Epidermal melanocyte (primary cell): ENCODE measurements around the gene ATG7.

Experiments used
- DNase-seq: peaks from one replicate; pipeline ENCODE4 v3.0.0; 2011; ENCODE audit warnings: low spot score; ENCODE audit not compliant: insufficient read length

The ATG7 gene

GRCh38 chr3:11290743-11291680 lies 18.8 kb downstream of the ATG7 start:
- no peak for DNase-seq

DNA sequence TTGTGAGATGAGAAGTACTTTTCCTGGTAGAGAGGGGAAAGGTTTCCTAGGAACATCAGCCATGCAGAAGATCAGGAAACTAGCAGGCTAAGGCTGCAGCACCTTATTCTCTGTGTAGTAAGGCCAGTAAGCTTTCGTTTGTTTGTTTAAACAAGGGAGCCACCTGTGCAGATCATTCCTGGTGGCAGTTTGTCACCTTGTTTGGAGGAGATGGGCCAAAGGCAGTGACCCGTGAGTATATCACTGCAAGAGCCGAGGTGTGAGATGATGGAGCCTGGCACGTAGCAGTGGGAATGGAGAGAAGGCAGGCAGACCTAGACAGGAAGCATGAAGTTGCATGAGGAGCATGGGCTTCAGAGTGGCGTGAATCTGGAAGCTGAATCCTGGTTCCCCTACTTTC lies 19.6 kb downstream of the ATG7 start:
- no peak for DNase-seq

DNA sequence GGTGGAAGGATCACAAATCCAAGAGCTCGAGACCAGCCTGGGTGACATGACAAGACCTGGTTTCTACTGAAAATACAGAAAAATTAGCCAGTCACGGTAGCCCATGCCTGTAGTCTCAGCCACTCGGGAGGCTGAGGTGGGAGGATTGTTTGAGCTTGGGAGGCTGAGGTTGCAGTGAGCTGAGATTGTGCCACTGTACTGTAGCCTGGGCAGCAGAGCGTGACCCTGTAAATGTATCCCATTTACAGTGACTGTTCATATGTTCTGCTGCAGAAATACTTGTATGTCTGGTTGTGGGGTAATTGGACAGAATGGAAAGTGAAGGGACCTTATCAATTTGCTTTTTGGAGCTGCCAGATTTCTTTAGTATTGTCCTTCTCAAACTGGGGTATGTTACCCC lies 24.9 kb downstream of the ATG7 start:
- DNase-seq, result no peak

GRCh38 chr3:11300970-11301369 lies 28.8 kb downstream of the ATG7 start:
- DNase-seq, result no peak

DNA sequence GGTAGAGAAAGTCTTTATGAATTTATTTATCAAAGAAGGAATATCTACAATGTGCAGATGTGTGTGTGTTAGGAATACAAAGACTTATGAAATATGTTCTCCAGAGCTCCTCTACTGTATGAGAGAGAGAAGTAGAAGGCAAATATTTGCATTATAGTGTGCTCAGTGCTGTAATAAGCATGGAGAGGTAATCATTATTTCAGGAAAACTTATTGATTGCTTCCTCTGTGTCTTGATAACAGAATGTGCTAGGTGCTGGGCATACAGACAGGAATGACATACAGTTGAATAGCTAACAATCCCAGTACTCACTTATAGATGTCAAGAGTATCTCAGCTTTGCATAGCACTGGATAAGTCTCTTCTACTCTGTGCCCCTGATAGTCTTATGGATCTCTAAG lies 30.2 kb downstream of the ATG7 start:
- no peak for DNase-seq

DNA sequence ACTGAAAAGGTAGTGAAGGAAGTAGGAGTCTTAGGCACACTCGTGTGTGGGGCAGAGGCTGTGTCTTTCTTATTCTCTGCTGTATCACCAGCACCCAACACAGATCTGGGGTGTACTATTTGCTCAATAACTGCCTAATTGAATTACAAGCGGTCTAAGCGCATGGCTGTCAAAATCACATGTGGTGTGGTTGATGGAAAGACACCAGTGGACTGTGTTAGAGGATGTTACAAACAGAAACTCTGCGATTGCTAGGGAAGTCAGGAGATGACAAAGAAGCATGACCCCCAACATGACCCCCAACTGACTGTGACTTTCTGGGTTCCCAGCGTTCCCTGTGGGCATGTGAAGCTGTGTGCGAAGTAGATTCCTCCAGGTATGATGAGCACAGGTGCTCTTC lies 32.0 kb downstream of the ATG7 start:
- DNase-seq, result no peak

GRCh38 chr3:11305509-11305908 lies 33.3 kb downstream of the ATG7 start:
- DNase-seq, result no peak

- no peak for DNase-seq
Observed at GRCh38 chr3:11306817-11307589, 34.8 kb downstream of the ATG7 start.

GRCh38 chr3:11307830-11308432 lies 35.7 kb downstream of the ATG7 start:
- DNase-seq, result no peak

DNA sequence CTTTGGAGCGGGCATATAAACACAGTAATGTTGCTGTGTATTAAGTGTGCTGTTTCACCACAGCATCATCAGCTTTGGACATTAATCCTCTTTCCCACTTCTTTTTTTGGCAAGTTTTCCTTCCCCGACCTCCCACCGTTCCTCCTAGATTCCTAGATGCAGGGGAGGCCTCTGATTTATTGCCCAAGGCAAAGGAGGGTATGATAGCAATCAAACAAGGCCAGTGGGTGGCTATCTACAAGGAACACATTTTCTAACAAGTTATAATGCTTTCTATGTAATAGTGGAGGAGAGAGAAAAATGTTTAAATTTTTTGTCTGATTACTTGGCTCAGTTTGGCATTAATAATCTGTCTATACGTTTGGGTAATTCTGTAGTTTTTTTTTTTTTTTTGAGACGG lies 38.1 kb downstream of the ATG7 start:
- no peak for DNase-seq

GRCh38 chr3:11312166-11312565 lies 40.0 kb downstream of the ATG7 start:
- no peak for DNase-seq

DNA sequence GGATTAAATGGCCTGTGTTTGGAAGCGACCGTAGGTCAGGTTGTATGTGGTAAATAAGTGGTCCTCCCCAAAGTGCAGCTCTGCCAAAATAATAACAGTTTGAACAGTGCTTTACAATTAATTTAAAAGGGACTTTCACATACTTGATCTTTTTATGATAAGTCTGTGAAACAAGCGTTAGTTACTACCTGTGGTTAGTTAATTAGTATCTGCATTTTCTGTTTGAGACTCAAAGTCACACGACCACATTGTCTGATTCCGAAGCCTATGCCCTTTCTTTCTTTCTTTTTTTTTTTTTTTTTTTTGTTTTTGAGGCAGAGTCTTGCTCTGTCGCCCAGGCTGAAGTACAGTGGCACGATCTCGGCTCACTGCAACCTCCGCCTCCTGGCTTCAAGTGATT lies 45.1 kb downstream of the ATG7 start:
- no peak for DNase-seq

- DNase-seq, result no peak
Observed at GRCh38 chr3:11322931-11323330, 50.7 kb downstream of the ATG7 start.

DNA sequence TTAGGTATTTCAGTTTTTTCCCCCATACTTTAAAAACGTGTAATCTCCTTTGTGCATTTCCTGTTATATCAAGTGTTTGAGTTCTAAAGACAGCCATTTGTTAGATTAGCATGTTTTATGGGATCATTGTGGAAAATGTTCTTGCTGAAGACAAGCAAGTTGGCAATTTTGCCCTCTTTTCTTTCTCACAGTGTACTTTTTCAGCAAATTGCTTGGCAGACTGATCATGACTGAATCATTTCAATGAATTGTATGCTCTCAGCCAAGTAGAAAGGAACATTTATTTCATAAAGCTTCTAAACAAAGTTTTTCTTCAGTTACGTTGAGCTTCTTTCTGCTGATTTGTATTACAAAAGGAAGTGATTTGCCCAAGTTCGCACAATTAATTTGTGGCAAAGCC lies 51.6 kb downstream of the ATG7 start:
- no peak for DNase-seq

DNA sequence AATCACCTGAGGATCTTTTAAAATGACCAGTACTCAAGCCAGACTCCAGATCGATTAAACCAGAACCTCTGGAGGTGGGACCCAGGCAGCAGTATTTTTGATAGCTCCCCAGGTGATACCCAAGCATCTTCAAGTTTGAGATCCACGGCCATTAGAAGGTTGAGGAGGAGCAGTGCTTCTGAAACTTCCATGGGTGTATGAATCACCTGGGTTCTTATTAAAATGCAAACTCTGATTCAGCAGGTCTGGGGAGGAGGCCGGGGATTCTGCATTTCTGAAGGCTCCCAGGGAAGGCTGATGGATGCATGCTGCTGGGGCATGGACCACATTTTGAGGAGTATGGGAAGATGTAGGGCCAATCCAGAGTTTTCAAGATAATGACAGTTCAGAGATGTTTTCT lies 55.4 kb downstream of the ATG7 start:
- DNase-seq, result no peak

DNA sequence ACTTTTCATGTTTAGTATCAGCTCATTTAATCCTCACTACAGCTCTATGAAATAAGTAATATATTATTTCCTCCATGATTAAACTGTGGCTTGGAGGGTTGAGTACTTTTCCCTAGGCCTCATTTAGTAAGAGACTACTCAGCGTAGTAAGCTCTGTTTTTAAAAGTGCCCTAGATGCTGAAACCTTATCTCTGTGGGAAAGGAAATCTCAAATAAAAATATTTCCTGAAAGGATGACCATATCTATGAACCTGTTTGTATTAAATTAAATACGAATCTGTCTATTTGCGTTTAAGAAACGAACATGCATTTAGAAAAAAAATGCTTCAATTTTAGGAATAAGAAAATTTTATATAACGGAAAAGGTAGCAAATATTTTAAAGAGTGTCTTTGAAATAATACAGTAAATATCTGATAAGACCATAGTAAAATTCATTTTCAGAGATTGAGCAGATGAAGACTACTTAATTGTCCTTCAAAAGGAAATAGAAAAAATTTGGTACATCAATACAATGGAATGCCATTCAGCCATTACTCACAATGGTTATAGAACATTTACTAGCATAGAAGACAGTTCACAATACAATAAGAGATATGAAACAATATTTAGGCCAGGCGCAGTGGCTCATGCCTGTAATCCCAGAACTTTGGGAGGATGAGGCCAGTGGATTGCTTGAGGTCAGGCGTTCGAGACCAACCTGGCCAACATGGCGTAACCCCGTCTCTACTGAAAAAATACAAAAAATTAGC lies 56.2 kb downstream of the ATG7 start:
- DNase-seq, result no peak

GRCh38 chr3:11329777-11330176 lies 57.6 kb downstream of the ATG7 start:
- no peak for DNase-seq

DNA sequence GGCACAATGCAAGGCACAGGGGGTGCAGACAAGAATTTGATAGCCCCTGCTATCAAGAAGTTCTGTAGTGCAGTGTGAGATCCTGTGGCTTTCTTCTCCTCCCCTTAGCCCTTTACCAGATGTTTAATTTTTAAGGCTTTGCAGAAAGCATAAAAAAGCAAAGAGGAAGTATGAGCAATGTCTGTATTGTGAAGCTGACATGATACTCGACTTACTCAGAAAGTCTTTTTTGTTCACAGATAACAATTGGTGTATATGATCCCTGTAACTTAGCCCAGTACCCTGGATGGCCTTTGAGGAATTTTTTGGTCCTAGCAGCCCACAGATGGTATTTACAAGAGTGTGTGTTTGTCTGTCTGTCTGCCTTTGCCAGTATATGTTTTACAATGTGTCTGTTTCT lies 58.9 kb downstream of the ATG7 start:
- no peak for DNase-seq

- DNase-seq, result peak; percentile 50
Observed at GRCh38 chr3:11335056-11335608, 62.9 kb downstream of the ATG7 start.

- no peak for DNase-seq
Observed at GRCh38 chr3:11339541-11339940, 67.3 kb downstream of the ATG7 start.

- no peak for DNase-seq
Observed at GRCh38 chr3:11346416-11346815, 74.2 kb downstream of the ATG7 start.
